Measurements from ENCODE around the gene NHERF1. TPM values are rescaled to one million over a fixed set of nuclear protein-coding genes. Genes with fewer than 3 reads are reported as not detected.
A peak's percentile ranks its signal among the peaks of the same experiment; 100 is the strongest.

NHERF1 gene
- total and polyA plus RNA-seq, 2 of the 13 experiments (the other 11 are each of a cell fraction or from before 2014, with no cell fraction given), result 169 to 269 TPM

DNA sequence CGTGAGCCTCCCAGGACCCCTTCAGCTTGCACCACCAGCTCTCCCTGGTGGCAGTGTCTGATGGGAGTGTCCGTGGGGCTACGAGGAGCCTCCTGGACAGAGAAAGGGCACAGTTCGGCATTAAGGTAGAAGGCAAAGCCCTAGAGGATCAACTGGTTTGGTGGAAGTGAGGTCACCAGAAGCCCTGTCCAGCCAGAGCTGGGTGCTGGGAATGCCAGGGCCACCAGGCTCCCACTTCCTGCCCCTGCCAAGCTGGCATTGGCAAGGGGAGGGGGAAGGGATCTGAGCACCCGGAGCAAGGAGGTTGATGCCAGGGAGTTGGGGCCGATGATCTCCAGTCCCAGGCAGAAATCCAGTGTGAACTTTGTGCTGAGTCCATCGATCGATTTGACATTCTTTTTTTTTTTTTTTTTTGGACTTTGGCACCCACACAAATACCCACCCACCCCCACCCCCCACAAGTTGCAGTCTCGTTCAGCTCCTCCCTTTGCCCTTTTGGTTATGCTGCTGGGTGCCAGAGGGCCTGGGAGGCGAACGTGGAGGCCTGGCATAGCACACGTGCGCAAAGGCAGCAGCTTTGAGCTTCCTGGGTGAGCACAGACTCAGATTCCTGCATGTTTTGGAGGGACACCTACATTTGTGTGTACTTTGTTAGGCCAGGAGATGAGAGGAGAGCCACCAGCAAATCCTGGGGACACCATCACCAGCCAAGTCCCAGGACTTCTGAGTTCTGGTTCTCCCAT, 2.1 kb downstream of the NHERF1 start (continued):
- TF ChIP-seq FLYWCH1 (CRISPR knock-in tag; IDR thresholded peaks at IDR 0.05) (no peak), ZFP62 (CRISPR knock-in tag; IDR thresholded peaks at IDR 0.05) (no peak), RARA (CRISPR knock-in tag; IDR thresholded peaks at IDR 0.05) (peak; percentile 81), ZMAT3 (CRISPR knock-in tag; conservative IDR thresholded peaks at IDR 0.05) (no peak), SMARCC2 (IDR thresholded peaks at IDR 0.05) (no peak), MBD4 (IDR thresholded peaks at IDR 0.05; ENCODE audit: borderline replicate concordance, low read length) (no peak), SRY (CRISPR knock-in tag; IDR thresholded peaks at IDR 0.05) (peak; percentile 98; the same call in 1 of the 2 replicates), KMT2A (CRISPR knock-in tag; IDR thresholded peaks at IDR 0.05) (no peak), ZC3H13 (CRISPR knock-in tag; IDR thresholded peaks at IDR 0.05) (peak; percentile 91), KDM3A (CRISPR knock-in tag; IDR thresholded peaks at IDR 0.05; ENCODE audit: low read depth) (peak; percentile 71), SSRP1 (CRISPR knock-in tag; IDR thresholded peaks at IDR 0.05) (no peak), HNRNPK (IDR thresholded peaks at IDR 0.05; ENCODE audit: low read depth, low read length, poor library complexity, severe bottlenecking) (no peak), ESRRA (CRISPR knock-in tag; IDR thresholded peaks at IDR 0.05; ENCODE audit: low read depth) (peak; percentile 93), ZNF354B (CRISPR knock-in tag; IDR thresholded peaks at IDR 0.05) (no peak), SYNCRIP (IDR thresholded peaks at IDR 0.05; ENCODE audit: insufficient read depth, low read depth, low read length) (no peak), MAFG (CRISPR knock-in tag; IDR thresholded peaks at IDR 0.05) (no peak), NR2F6 (IDR thresholded peaks at IDR 0.05) (peak; percentile 81), NR2F6 (CRISPR knock-in tag; IDR thresholded peaks at IDR 0.05) (peak; percentile 80), ZNF30 (CRISPR knock-in tag; IDR thresholded peaks at IDR 0.05) (peak; percentile 83; the same call in 1 of the 2 replicates), ZBTB8A (CRISPR knock-in tag; IDR thresholded peaks at IDR 0.05; ENCODE audit: borderline replicate concordance, low read depth) (no peak)
- TF ChIP-seq, protein P1, sequence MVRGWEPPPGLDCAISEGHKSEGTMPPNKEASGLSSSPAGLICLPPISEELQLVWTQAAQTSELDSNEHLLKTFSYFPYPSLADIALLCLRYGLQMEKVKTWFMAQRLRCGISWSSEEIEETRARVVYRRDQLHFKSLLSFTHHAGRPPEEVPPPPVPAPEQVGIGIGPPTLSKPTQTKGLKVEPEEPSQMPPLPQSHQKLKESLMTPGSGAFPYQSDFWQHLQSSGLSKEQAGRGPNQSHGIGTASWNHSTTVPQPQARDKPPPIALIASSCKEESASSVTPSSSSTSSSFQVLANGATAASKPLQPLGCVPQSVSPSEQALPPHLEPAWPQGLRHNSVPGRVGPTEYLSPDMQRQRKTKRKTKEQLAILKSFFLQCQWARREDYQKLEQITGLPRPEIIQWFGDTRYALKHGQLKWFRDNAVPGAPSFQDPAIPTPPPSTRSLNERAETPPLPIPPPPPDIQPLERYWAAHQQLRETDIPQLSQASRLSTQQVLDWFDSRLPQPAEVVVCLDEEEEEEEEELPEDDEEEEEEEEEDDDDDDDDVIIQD (CRISPR knock-in tag; IDR thresholded peaks at IDR 0.05; ENCODE audit: low read depth), result no peak
- TF ChIP-seq, protein P2, sequence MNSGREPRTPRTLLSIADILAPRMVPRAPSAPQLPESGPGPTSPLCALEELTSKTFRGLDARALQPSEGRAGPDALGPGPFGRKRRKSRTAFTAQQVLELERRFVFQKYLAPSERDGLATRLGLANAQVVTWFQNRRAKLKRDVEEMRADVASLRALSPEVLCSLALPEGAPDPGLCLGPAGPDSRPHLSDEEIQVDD (CRISPR knock-in tag; IDR thresholded peaks at IDR 0.05; ENCODE audit: borderline replicate concordance), result no peak
- TF ChIP-seq, protein P3, sequence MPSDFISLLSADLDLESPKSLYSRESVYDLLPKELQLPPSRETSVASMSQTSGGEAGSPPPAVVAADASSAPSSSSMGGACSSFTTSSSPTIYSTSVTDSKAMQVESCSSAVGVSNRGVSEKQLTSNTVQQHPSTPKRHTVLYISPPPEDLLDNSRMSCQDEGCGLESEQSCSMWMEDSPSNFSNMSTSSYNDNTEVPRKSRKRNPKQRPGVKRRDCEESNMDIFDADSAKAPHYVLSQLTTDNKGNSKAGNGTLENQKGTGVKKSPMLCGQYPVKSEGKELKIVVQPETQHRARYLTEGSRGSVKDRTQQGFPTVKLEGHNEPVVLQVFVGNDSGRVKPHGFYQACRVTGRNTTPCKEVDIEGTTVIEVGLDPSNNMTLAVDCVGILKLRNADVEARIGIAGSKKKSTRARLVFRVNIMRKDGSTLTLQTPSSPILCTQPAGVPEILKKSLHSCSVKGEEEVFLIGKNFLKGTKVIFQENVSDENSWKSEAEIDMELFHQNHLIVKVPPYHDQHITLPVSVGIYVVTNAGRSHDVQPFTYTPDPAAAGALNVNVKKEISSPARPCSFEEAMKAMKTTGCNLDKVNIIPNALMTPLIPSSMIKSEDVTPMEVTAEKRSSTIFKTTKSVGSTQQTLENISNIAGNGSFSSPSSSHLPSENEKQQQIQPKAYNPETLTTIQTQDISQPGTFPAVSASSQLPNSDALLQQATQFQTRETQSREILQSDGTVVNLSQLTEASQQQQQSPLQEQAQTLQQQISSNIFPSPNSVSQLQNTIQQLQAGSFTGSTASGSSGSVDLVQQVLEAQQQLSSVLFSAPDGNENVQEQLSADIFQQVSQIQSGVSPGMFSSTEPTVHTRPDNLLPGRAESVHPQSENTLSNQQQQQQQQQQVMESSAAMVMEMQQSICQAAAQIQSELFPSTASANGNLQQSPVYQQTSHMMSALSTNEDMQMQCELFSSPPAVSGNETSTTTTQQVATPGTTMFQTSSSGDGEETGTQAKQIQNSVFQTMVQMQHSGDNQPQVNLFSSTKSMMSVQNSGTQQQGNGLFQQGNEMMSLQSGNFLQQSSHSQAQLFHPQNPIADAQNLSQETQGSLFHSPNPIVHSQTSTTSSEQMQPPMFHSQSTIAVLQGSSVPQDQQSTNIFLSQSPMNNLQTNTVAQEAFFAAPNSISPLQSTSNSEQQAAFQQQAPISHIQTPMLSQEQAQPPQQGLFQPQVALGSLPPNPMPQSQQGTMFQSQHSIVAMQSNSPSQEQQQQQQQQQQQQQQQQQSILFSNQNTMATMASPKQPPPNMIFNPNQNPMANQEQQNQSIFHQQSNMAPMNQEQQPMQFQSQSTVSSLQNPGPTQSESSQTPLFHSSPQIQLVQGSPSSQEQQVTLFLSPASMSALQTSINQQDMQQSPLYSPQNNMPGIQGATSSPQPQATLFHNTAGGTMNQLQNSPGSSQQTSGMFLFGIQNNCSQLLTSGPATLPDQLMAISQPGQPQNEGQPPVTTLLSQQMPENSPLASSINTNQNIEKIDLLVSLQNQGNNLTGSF (CRISPR knock-in tag; IDR thresholded peaks at IDR 0.05), result peak; percentile 73; the same call in 1 of the 2 replicates
- TF ChIP-seq, protein P4, sequence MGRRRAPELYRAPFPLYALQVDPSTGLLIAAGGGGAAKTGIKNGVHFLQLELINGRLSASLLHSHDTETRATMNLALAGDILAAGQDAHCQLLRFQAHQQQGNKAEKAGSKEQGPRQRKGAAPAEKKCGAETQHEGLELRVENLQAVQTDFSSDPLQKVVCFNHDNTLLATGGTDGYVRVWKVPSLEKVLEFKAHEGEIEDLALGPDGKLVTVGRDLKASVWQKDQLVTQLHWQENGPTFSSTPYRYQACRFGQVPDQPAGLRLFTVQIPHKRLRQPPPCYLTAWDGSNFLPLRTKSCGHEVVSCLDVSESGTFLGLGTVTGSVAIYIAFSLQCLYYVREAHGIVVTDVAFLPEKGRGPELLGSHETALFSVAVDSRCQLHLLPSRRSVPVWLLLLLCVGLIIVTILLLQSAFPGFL (CRISPR knock-in tag; IDR thresholded peaks at IDR 0.05), result no peak
